Mammary epithelial cell (primary cell): Measurements from ENCODE around the gene RUFY1.

Experiments
- CTCF ChIP-seq, 2 donors: IDR thresholded peaks in 1 of 2; conservative IDR thresholded peaks in 1 of 2; 2 replicates each; pipeline ENCODE4 v1.5.1; 2011 to 2012; ENCODE audit warnings: inconsistent platforms in 2 of 2, low read length in 2 of 2, mild to moderate bottlenecking in 2 of 2, control low read depth in 1 of 2, low read depth in 1 of 2; ENCODE audit not compliant: insufficient read depth in 1 of 2; ENCODE audit errors: extremely low read depth in 1 of 2
- EZH2 ChIP-seq: IDR thresholded peaks from 2 replicates; pipeline ENCODE4 v1.6.1; 2012; ENCODE audit warnings: low read length, inconsistent platforms, borderline replicate concordance

GRCh38 chr5:179620703-179621350 is 70.5 kb downstream of the RUFY1 start:
- no peak for TF ChIP-seq CTCF (conservative IDR thresholded peaks at IDR 0.05 in 1 of 2, IDR thresholded peaks at IDR 0.05 in 1 of 2; ENCODE audit: extremely low read depth in 1 of 2, insufficient read depth in 1 of 2, low read depth in 1 of 2, low read length in 2 of 2)
- TF ChIP-seq EZH2: no peak
